ENCODE results near the gene PTCH1.

PTCH1 gene

DNA sequence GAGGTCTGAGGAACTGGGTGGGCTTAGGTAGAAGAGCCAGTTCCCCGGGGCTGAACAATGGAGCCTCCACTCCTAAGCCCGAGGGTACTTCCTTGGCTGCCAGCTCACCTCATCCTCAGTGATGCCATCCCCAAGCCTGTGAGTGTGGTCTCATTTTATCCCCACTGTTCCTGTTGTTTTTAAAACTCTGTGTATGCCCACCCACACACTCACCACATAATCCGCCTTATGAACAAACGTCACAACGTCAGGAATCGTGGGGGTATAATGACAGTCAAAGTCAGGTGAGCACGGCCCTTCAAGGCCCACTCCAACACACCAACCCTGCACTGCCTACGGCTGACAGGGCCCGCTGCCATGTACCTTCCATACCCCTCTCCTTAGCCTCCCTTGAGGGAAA is 61.1 kb downstream of the PTCH1 start:
- DNase-seq (ENCODE audit: low read depth, low spot score) = no peak
- TF ChIP-seq, protein P1, sequence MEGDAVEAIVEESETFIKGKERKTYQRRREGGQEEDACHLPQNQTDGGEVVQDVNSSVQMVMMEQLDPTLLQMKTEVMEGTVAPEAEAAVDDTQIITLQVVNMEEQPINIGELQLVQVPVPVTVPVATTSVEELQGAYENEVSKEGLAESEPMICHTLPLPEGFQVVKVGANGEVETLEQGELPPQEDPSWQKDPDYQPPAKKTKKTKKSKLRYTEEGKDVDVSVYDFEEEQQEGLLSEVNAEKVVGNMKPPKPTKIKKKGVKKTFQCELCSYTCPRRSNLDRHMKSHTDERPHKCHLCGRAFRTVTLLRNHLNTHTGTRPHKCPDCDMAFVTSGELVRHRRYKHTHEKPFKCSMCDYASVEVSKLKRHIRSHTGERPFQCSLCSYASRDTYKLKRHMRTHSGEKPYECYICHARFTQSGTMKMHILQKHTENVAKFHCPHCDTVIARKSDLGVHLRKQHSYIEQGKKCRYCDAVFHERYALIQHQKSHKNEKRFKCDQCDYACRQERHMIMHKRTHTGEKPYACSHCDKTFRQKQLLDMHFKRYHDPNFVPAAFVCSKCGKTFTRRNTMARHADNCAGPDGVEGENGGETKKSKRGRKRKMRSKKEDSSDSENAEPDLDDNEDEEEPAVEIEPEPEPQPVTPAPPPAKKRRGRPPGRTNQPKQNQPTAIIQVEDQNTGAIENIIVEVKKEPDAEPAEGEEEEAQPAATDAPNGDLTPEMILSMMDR (IDR thresholded peaks at IDR 0.05; ENCODE audit: low read depth, low read length) = no peak
- no peak overlapping the region for H3K4me3 ChIP-seq (ENCODE audit: low read depth, low read length)
- in situ Hi-C loops (cut with HindIII; ENCODE audit: low sequenced_read_pairs) = no loop called here

DNA sequence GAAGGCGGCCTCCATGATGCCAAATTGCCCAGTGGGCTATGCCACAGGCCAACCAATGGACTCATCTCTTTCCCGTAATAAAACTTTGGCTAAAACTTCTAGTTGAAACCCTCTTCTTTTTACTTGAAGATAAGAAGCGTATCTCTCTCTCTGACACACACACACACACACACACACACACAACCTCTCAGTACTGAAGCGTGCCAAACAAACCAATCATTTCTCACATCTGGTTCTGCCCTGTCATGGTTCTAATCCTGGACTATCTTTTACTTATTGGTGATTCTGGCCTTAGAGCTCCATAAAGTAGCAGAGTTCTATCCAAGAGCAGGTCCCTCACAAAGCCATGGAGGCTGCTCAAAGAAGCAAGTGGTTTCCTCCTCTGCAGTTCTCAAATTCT is 64.6 kb downstream of the PTCH1 start:
- H3K4me3 ChIP-seq (ENCODE audit: low read depth, low read length) = no peak overlapping the region
- TF ChIP-seq, protein P1 (IDR thresholded peaks at IDR 0.05; ENCODE audit: low read depth, low read length) = no peak
- in situ Hi-C loops (cut with HindIII; ENCODE audit: low sequenced_read_pairs) = no loop called here
- no peak for DNase-seq (ENCODE audit: low read depth, low spot score)

DNA sequence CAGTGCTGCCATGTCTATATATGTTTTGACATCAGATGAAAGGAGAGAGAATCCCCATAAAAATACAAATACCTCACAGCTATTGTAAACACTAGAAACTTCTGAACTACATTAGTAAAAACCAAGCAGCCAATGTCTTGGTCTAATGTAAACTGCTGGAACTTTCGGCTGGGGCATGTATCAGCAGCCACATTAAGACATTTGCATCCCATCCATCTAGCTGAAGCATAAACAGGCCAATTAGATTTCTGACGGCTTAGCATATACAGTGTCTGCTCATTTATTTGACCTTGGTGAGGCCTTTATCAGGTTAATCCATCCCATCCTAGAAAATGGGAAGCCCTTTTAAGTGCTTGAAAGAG is 65.7 kb downstream of the PTCH1 start:
- TF ChIP-seq, protein P1 (IDR thresholded peaks at IDR 0.05; ENCODE audit: low read depth, low read length) = no peak
- no peak for DNase-seq (ENCODE audit: low read depth, low spot score)
- no peak overlapping the region for H3K4me3 ChIP-seq (ENCODE audit: low read depth, low read length)
- in situ Hi-C loops (cut with HindIII; ENCODE audit: low sequenced_read_pairs) = no loop called here

DNA sequence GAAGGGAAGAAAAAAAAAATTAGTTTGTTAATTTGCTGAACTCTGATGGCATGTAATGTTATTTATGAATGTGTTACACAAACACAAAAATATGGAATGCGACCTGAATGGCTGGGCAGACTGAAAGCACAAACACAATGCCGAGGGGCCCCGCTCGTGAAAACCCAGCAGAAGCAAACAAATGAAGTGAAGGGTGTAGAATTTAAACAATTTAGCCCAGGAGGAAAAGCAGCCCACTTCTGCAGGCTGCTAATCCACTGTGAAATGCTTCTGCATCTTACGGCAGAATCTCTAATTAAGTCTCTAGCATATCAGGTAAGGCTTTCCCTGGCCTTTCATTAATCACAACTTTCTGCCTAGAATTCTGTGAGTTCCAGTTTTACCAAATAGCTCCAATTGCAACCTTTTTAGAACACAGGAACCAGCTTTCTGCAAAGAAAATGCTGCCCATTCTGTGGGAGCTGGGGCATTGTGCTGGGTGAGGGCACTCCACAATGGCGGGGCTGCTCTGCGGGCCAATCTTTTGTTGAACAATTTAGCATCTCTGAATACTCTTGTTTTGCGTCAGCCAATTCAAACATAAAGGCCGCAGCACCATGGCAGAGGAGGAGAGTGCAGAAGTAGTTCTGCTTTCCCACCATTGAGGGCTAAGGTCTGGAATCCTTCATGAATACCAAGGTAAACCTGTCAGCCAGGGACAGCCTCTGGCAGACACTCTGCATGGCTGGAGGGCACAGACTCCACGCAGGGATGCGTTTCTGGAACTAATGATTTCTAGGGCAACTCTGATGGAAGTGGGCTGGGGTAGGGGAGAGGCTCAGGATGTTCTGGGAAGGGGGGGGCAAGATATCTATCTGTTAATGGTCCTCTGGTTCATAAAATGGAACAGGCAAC is 66.4 kb downstream of the PTCH1 start:
- in situ Hi-C loops (cut with HindIII; ENCODE audit: low sequenced_read_pairs) = no loop called here
- DNase-seq (ENCODE audit: low read depth, low spot score) = no peak
- H3K4me3 ChIP-seq (ENCODE audit: low read depth, low read length) = no peak overlapping the region
- TF ChIP-seq, protein P1 (IDR thresholded peaks at IDR 0.05; ENCODE audit: low read depth, low read length) = no peak

DNA sequence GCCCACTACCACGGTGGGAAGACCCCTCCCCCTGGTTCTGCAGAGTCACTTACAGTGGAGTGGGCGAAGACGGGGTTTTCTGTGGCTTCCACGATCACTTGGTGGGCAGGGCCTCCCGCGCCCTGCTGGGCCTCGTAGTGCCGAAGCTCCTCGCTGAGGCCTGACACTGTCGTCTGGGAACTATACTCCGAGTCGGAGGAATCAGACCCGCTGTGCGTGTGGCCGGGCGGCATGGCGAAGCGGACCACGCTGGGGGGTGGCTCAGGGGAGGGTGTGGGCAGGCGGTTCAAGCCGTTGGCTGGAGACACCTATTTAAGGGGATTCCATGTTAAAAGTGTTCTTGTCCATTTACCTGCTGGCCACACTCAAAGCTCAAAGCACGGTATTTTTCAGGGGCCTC is 67.8 kb downstream of the PTCH1 start:
- in situ Hi-C loops (cut with HindIII; ENCODE audit: low sequenced_read_pairs) = no loop called here
- DNase-seq (ENCODE audit: low read depth, low spot score) = no peak
- TF ChIP-seq, protein P1 (IDR thresholded peaks at IDR 0.05; ENCODE audit: low read depth, low read length) = no peak
- H3K4me3 ChIP-seq (ENCODE audit: low read depth, low read length) = no peak overlapping the region

DNA sequence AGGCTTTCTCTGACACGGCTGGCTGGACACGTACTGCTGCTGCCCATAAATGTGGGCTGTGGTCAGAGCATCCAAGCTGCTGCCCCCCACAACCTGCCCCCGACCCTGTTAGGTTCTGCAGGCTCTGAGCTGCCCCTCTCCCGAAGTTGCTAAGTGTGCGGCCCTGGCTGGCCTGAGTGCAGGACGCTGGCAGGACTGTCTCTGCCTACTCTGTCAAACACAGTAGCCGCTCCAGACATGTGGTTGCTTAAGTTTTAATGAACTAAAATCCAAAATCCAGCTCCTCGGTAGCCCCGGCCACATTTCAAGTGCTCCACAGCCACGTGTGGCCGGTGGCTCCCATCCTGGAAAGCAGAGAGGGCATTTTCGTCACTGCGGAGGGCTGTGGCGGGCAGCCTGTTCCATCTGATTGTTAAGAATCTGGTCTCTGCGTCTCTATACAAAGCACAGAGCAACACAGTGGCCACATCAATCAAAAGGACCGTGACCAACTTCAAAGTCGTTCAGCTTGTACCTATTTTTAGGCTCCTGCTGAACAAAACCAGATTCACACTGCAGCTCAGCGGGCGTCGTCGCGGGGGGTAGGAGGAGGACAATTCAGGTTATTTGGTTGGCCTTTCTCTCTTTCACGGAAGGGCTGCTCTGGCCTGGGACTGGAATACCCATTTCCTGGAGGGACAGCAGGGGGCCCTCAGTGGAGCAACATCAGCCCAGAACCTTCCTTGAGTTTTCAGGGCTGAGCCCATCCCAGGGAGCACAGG is 68.9 kb downstream of the PTCH1 start:
- no peak overlapping the region for H3K4me3 ChIP-seq (ENCODE audit: low read depth, low read length)
- DNase-seq (ENCODE audit: low read depth, low spot score) = peak; percentile 23
- in situ Hi-C loops (cut with HindIII; ENCODE audit: low sequenced_read_pairs) = no loop called here
- TF ChIP-seq, protein P1 (IDR thresholded peaks at IDR 0.05; ENCODE audit: low read depth, low read length) = no peak
